Activated naive CD4-positive, alpha-beta T cell treated with anti-CD3 and anti-CD28 coated beads, Interleukin-2, amount 50 U/mL, for 72 hours (primary cell): ENCODE measurements around the gene RNF220. TPM values are rescaled to one million over a fixed set of nuclear protein-coding genes. Genes with fewer than 3 reads are reported as not detected.

Experiments
- ATAC-seq, 2 donors: fragments of 150-1000 bp; cut with Tn5 transposase; 2 replicates each; pipeline ENCODE4 v1.10.0; 2021; ENCODE audit warnings: mild to moderate bottlenecking in 2 of 2, moderate library complexity in 2 of 2
- DNase-seq, 2 donors: peaks; one replicate each; pipeline ENCODE4 v3.0.0; 2021 to 2022; ENCODE audit warnings: low spot score in 2 of 2
- H3K27ac Mint-ChIP-seq, 2 donors: one replicate each; pipeline ENCODE4 v1.8.0; 2022; ENCODE audit warnings: mild to moderate bottlenecking in 2 of 2, mixed read lengths in 2 of 2
- H3K36me3 Mint-ChIP-seq, 2 donors: one replicate each; pipeline ENCODE4 v1.8.0; 2022; ENCODE audit warnings: mixed read lengths in 2 of 2
- H3K9me3 Mint-ChIP-seq, 2 donors: one replicate each; pipeline ENCODE4 v1.8.0; 2022; ENCODE audit warnings: mixed read lengths in 2 of 2
- total RNA-seq, 2 donors: library from RNA; stranded (reverse); gene quantifications; one replicate each; pipeline ENCODE4 v1.2.3, GENCODE V29; 2022

The RNF220 gene
- total RNA-seq, 2 donors from 2014 or later: 76.1 to 77.1 TPM

GRCh38 chr1:44419901-44420300 is 14.8 kb downstream of the RNF220 start:
- ATAC-seq (no peak), DNase-seq (no peak)
- Mint-ChIP-seq H3K27ac (no peak overlapping the region), H3K36me3 (no peaks in the 10 kb centered on the region), H3K9me3 (no peaks in the 10 kb centered on the region)

- no peak overlapping the region for H3K27ac Mint-ChIP-seq
- ATAC-seq: no peak
- H3K36me3 Mint-ChIP-seq: no peaks in the 10 kb centered on the region
- no peaks in the 10 kb centered on the region for H3K9me3 Mint-ChIP-seq
- no peak for DNase-seq
Measured at GRCh38 chr1:44420535-44420934, 15.5 kb downstream of the RNF220 start.

GRCh38 chr1:44421446-44421884 is 16.4 kb downstream of the RNF220 start:
- H3K36me3 Mint-ChIP-seq: no peaks in the 10 kb centered on the region
- DNase-seq (no peak), ATAC-seq (no peak)
- H3K27ac Mint-ChIP-seq: no peak overlapping the region
- H3K9me3 Mint-ChIP-seq: no peaks in the 10 kb centered on the region

- Mint-ChIP-seq H3K27ac (no peak overlapping the region), H3K36me3 (no peaks in the 10 kb centered on the region), H3K9me3 (no peaks in the 10 kb centered on the region)
- ATAC-seq (no peak), DNase-seq (no peak)
Measured at GRCh38 chr1:44422161-44422560, 17.1 kb downstream of the RNF220 start.

- H3K9me3 Mint-ChIP-seq: no peaks in the 10 kb centered on the region
- no peak overlapping the region for H3K27ac Mint-ChIP-seq
- ATAC-seq: no peak
- no peaks in the 10 kb centered on the region for H3K36me3 Mint-ChIP-seq
- no peak for DNase-seq
Measured at GRCh38 chr1:44423591-44424537, 18.8 kb downstream of the RNF220 start.

GRCh38 chr1:44424747-44425146 is 19.7 kb downstream of the RNF220 start:
- no peak overlapping the region for H3K27ac Mint-ChIP-seq
- H3K9me3 Mint-ChIP-seq: no peaks in the 10 kb centered on the region
- no peak for ATAC-seq
- DNase-seq: no peak
- no peaks in the 10 kb centered on the region for H3K36me3 Mint-ChIP-seq

GRCh38 chr1:44425341-44426082 is 20.5 kb downstream of the RNF220 start:
- no peaks in the 10 kb centered on the region for H3K9me3 Mint-ChIP-seq
- ATAC-seq: no peak
- no peak overlapping the region for H3K27ac Mint-ChIP-seq
- no peak for DNase-seq
- no peaks in the 10 kb centered on the region for H3K36me3 Mint-ChIP-seq

GRCh38 chr1:44431861-44432260 is 26.8 kb downstream of the RNF220 start:
- no peaks in the 10 kb centered on the region for H3K9me3 Mint-ChIP-seq
- DNase-seq (no peak), ATAC-seq (no peak)
- H3K36me3 Mint-ChIP-seq: no peaks in the 10 kb centered on the region
- H3K27ac Mint-ChIP-seq: no peak overlapping the region

GRCh38 chr1:44433209-44433608 is 28.2 kb downstream of the RNF220 start:
- no peaks in the 10 kb centered on the region for H3K36me3 Mint-ChIP-seq
- ATAC-seq: no peak
- no peak overlapping the region for H3K27ac Mint-ChIP-seq
- no peak for DNase-seq
- H3K9me3 Mint-ChIP-seq: no peaks in the 10 kb centered on the region

GRCh38 chr1:44436401-44437106 is 31.5 kb downstream of the RNF220 start:
- no peak overlapping the region for H3K27ac Mint-ChIP-seq
- no peaks in the 10 kb centered on the region for H3K36me3 Mint-ChIP-seq
- no peaks in the 10 kb centered on the region for H3K9me3 Mint-ChIP-seq
- ATAC-seq: no peak
- DNase-seq: no peak

- ATAC-seq (no peak), DNase-seq (no peak)
- Mint-ChIP-seq H3K9me3 (no peaks in the 10 kb centered on the region), H3K36me3 (no peaks in the 10 kb centered on the region), H3K27ac (no peak overlapping the region)
Measured at GRCh38 chr1:44437107-44437716, 32.2 kb downstream of the RNF220 start.

- ATAC-seq (no peak), DNase-seq (no peak)
- no peak overlapping the region for H3K27ac Mint-ChIP-seq
- H3K9me3 Mint-ChIP-seq: no peaks in the 10 kb centered on the region
- no peaks in the 10 kb centered on the region for H3K36me3 Mint-ChIP-seq
Measured at GRCh38 chr1:44442791-44443190, 37.7 kb downstream of the RNF220 start.

- no peak for DNase-seq
- H3K27ac Mint-ChIP-seq: no peak overlapping the region
- no peaks in the 10 kb centered on the region for H3K36me3 Mint-ChIP-seq
- H3K9me3 Mint-ChIP-seq: no peaks in the 10 kb centered on the region
- peak in 1 of 2 donors; percentile 85 for ATAC-seq
Measured at GRCh38 chr1:44447051-44447810, 42.2 kb downstream of the RNF220 start.

- H3K36me3 Mint-ChIP-seq: peaks cover 0 to 7% of the 10 kb centered on the region in 2 donors
- ATAC-seq (no peak), DNase-seq (no peak)
- peaks cover 5 to 8% of the 10 kb centered on the region in 2 donors for H3K9me3 Mint-ChIP-seq
- H3K27ac Mint-ChIP-seq: no peak overlapping the region
Measured at GRCh38 chr1:44453798-44454349, 48.8 kb downstream of the RNF220 start.

- ATAC-seq: no peak
- no peak overlapping the region for H3K27ac Mint-ChIP-seq
- no peak for DNase-seq
- peaks cover 5 to 8% of the 10 kb centered on the region in 2 donors for H3K9me3 Mint-ChIP-seq
- peaks cover 0 to 7% of the 10 kb centered on the region in 2 donors for H3K36me3 Mint-ChIP-seq
Measured at GRCh38 chr1:44454704-44455103, 49.6 kb downstream of the RNF220 start.
